Activated naive CD8-positive, alpha-beta T cell treated with anti-CD3 and anti-CD28 coated beads for 36 hours (primary cell): Measurements from ENCODE around the gene CYP39A1. TPM values are rescaled to one million over a fixed set of nuclear protein-coding genes. Genes with fewer than 3 reads are reported as not detected.

Experiments used
- DNase-seq: peaks from one replicate; pipeline ENCODE4 v3.0.0; 2021
- H3K27ac Mint-ChIP-seq: one replicate; pipeline ENCODE4 v1.8.0; 2022; ENCODE audit warnings: mild to moderate bottlenecking, moderate library complexity, mixed read lengths
- H3K27me3 Mint-ChIP-seq: one replicate; pipeline ENCODE4 v1.8.0; 2022; ENCODE audit warnings: mild to moderate bottlenecking, mixed read lengths
- H3K36me3 Mint-ChIP-seq: one replicate; pipeline ENCODE4 v1.8.0; 2021; ENCODE audit warnings: mild to moderate bottlenecking, mixed read lengths
- H3K4me1 Mint-ChIP-seq: one replicate; pipeline ENCODE4 v1.8.0; 2021; ENCODE audit warnings: mixed read lengths
- H3K4me3 Mint-ChIP-seq: one replicate; pipeline ENCODE4 v1.8.0; 2022; ENCODE audit warnings: mild to moderate bottlenecking, moderate library complexity, mixed read lengths
- H3K9me3 Mint-ChIP-seq: one replicate; pipeline ENCODE4 v1.8.0; 2022; ENCODE audit warnings: mixed read lengths
- total RNA-seq, 2 experiments: library from RNA; stranded (reverse); gene quantifications; one replicate each; pipeline ENCODE4 v1.2.3, GENCODE V29; 2021

The CYP39A1 gene
- total RNA-seq, 2 experiments from 2014 or later, result not detected

DNA sequence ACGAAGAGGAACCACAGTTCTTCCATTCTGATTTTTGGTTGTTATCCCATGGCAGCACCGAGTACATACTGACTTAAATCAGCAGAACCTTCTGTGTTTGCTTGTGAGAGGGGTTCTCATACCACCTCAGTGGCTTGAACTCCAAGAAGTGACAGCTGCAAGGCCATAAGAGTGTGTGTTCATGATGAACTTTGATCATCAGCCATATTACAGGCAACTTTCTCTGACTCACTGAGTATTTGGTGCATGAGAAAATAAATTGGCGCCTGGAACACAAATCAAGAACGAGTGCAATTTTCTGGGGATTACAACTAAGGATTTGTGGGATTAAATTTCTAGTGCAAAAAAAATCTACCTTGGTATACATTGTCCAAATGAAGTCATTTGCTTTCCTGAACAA is 68.9 kb downstream of the CYP39A1 start:
- Mint-ChIP-seq H3K4me1 (no peaks in the 10 kb centered on the region), H3K27me3 (peaks cover 15% of the 10 kb centered on the region), H3K4me3 (no peak overlapping the region), H3K36me3 (no peaks in the 10 kb centered on the region), H3K9me3 (no peaks in the 10 kb centered on the region), H3K27ac (no peak overlapping the region)
- no peak for DNase-seq

DNA sequence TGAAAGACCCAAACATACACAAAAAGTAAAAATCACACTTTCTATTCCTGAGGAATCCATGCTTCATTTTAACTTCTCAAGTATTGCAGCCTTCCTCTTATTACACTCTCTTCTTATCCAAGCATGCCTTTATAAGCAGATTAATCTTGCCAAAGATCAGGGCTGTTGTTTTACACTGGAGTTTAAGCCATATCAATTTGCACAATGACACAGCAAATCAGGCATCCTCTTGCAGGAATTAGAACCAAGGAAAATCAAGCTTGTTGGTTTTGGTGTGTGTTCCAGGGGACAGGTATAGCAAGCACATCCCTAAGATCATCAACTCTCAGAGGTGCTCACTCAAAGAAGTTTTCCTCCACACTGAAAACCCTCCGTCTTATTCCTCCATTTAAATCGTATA is 69.5 kb downstream of the CYP39A1 start:
- Mint-ChIP-seq H3K27me3 (peaks cover 10% of the 10 kb centered on the region), H3K27ac (no peak overlapping the region), H3K36me3 (no peaks in the 10 kb centered on the region), H3K4me1 (no peaks in the 10 kb centered on the region), H3K4me3 (no peak overlapping the region), H3K9me3 (no peaks in the 10 kb centered on the region)
- no peak for DNase-seq

DNA sequence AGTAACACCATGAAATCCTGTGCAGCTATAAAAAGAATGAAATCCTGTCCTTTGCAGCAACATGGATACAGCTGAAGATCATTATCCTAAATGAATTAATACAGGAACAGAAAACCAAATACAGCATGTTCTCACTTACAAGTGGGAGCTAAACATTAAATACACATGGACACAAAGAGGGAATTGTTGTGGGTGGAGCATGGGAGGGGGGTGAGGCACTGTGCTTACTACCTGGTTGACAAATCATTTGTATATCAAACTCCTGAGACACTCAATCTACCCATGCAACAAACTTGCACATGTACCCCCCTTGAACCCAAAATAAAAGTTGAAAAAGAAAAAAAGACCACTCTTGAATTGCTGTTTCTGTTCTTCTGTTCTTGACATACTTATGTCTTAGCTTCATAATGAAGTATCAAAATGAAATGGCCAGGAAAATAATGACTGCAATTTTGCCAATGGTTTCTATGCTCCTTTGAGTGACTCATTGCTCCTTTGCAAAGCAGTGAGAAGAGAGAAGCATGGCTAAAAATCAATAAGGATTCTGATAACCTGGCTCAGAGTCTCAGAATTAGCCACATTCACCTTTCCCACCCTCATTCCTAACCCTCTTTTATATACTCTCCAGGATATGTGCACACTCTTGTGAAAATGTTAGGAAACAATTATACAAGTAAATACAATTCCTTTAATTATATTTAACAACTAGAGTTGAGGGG is 71.0 kb downstream of the CYP39A1 start:
- Mint-ChIP-seq H3K27me3 (peaks cover 12% of the 10 kb centered on the region), H3K36me3 (no peaks in the 10 kb centered on the region), H3K9me3 (no peaks in the 10 kb centered on the region), H3K4me3 (no peak overlapping the region), H3K4me1 (no peaks in the 10 kb centered on the region), H3K27ac (no peak overlapping the region)
- no peak for DNase-seq

DNA sequence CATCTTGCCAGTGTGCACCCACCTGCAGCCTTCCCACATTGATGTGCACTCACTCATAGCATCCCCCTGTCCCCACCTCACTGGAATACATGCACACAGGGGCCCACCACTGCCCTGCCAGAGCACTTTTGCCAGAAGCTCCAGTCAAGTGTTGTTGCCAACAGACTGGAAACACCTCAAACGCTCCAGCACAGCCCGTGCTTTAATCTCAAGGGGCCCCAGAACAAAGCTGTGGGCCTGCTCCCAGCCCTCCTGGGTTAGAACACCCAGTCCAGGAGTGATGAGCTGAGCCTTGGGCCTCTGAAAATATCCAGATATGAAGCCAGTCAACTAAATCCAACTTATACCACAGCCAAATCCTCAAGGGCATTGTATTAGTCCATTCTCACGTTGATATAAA is 77.1 kb downstream of the CYP39A1 start:
- Mint-ChIP-seq H3K4me1 (peaks cover 7% of the 10 kb centered on the region), H3K27me3 (peaks cover 39% of the 10 kb centered on the region), H3K36me3 (no peaks in the 10 kb centered on the region), H3K27ac (no peak overlapping the region), H3K9me3 (peaks cover 10% of the 10 kb centered on the region), H3K4me3 (no peak overlapping the region)
- no peak for DNase-seq

DNA sequence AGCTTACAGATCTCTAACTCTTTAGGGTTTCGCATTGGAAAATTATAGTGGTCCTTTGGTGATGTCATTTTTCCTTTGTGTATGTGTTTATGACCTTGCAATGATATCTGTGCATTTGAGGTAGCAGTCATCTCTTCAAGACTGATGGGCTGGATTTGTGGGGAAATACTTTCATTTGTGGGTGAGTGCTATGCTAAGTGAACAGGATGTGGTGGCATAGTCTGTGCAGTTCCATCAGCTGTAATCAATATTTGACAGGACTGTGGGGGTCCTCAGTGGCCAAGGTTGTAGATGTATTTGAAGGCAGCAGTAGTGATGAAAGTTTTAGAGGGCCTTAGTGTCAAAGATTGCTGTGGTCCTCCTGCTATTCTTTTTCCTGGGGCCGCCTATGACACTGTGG is 79.5 kb downstream of the CYP39A1 start:
- Mint-ChIP-seq H3K27ac (no peak overlapping the region), H3K4me1 (peaks cover 7% of the 10 kb centered on the region), H3K36me3 (no peaks in the 10 kb centered on the region), H3K9me3 (peaks cover 10% of the 10 kb centered on the region), H3K4me3 (no peak overlapping the region), H3K27me3 (peaks cover 47% of the 10 kb centered on the region)
- peak; percentile 0 for DNase-seq

DNA sequence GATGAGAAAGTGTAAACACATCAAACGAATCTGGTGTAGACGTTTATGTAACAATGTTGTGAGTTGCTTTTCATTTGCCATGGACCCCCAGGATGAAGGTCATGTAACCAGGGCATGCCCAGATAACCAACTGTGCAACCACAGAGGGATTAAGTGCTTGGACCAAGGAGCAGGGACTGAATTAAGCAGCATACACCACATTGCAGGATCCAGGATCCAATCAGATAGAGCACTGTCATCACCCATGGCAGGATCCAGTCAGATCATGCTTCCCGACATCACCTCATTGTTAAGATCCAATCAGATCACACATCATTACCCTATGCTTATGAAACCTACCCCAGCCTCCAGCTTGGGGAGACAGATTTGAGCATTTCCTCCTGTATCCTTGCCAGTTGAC is 87.1 kb downstream of the CYP39A1 start:
- H3K4me3 Mint-ChIP-seq, result no peak overlapping the region
- no peak for DNase-seq
- H3K27ac Mint-ChIP-seq, result no peak overlapping the region
- peaks cover 19% of the 10 kb centered on the region for H3K27me3 Mint-ChIP-seq
- peaks cover 4% of the 10 kb centered on the region for H3K9me3 Mint-ChIP-seq
- no peaks in the 10 kb centered on the region for H3K36me3 Mint-ChIP-seq
- H3K4me1 Mint-ChIP-seq, result no peaks in the 10 kb centered on the region

DNA sequence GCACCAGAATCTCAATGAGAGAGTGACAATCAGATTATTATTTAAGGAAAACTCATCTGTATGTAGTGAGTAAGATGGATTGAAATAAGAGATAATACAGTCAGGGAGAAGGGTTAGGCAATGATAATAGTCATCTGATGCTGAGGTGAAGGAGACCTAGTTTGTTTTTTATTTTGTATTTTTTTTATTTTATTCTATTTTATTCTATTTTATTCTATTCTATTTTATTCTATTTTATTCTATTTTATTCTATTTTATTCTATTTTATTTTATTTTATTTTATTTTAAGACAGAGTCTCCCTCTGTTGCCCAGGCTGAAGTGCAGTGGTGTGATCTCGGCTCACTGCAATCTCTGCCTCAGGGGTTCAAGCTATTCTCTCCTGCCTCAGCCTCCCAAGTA is 88.7 kb downstream of the CYP39A1 start:
- Mint-ChIP-seq H3K4me1 (no peaks in the 10 kb centered on the region), H3K36me3 (no peaks in the 10 kb centered on the region), H3K27ac (no peak overlapping the region), H3K4me3 (no peak overlapping the region), H3K27me3 (peaks cover 15% of the 10 kb centered on the region), H3K9me3 (peaks cover 4% of the 10 kb centered on the region)
- DNase-seq, result no peak

DNA sequence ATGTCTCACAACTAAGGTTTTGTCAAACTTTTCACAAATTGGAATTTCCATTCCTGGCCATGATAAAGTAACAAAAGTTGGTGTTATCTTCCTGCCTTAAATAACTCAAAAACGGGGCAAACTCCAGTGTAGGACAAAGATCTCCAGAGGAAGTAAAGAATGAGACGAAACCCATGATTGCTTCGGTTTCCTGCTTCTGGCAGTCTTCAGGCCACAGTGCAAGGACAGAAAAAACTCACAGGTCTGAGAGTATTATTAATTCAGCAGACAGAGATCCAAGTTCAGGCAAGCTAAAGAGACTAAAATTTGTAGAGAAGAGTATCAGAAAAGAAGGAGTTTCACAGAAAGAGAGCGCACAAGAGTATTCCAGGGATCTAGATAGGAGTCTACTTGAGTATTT is 96.6 kb downstream of the CYP39A1 start:
- no peak overlapping the region for H3K27ac Mint-ChIP-seq
- H3K4me3 Mint-ChIP-seq, result no peak overlapping the region
- no peaks in the 10 kb centered on the region for H3K36me3 Mint-ChIP-seq
- peaks cover 33% of the 10 kb centered on the region for H3K27me3 Mint-ChIP-seq
- DNase-seq, result no peak
- no peaks in the 10 kb centered on the region for H3K4me1 Mint-ChIP-seq
- H3K9me3 Mint-ChIP-seq, result no peaks in the 10 kb centered on the region

DNA sequence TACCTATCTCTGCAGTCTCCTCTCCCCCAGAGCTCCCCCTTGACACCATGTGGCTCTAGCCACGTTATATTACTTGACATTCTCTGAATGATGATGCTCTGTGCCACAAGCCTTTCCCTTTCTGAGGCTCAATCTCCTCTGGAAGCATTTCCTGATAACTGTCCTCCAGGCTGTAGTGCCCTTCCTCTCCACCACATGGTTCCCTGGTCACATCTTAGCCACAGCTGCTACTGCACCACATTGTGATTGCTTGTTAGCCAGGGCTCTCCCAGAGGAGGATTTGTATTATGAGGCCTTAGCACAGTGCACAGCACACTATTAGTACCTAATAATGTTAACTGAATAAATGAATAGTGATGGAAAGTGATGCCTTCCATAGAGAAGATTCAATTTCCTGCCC is 97.5 kb downstream of the CYP39A1 start:
- no peak overlapping the region for H3K4me3 Mint-ChIP-seq
- no peak overlapping the region for H3K27ac Mint-ChIP-seq
- peaks cover 33% of the 10 kb centered on the region for H3K27me3 Mint-ChIP-seq
- no peak for DNase-seq
- no peaks in the 10 kb centered on the region for H3K36me3 Mint-ChIP-seq
- no peaks in the 10 kb centered on the region for H3K4me1 Mint-ChIP-seq
- no peaks in the 10 kb centered on the region for H3K9me3 Mint-ChIP-seq

DNA sequence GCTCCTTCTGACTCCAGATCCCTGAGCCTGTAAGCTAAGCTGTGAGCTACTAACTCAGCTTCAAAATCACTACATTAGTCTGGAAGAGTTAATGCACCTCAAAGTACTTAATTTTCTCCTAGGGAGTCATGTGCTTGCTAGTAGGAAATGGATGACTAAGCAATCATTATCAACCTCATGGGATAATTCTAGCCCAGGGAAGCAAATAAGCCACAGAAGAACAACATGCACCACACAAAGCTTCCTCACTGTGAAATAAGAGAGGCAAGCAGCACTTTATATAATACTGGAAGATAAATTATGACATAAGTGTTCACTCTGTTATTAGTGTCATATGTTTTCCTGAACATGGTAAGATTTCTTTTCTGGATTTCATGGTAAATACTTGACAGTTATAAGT is 103.5 kb downstream of the CYP39A1 start:
- H3K4me3 Mint-ChIP-seq, result no peak overlapping the region
- H3K27me3 Mint-ChIP-seq, result peaks cover 22% of the 10 kb centered on the region
- no peak for DNase-seq
- H3K36me3 Mint-ChIP-seq, result no peaks in the 10 kb centered on the region
- no peaks in the 10 kb centered on the region for H3K4me1 Mint-ChIP-seq
- no peak overlapping the region for H3K27ac Mint-ChIP-seq
- H3K9me3 Mint-ChIP-seq, result peaks cover 2% of the 10 kb centered on the region

DNA sequence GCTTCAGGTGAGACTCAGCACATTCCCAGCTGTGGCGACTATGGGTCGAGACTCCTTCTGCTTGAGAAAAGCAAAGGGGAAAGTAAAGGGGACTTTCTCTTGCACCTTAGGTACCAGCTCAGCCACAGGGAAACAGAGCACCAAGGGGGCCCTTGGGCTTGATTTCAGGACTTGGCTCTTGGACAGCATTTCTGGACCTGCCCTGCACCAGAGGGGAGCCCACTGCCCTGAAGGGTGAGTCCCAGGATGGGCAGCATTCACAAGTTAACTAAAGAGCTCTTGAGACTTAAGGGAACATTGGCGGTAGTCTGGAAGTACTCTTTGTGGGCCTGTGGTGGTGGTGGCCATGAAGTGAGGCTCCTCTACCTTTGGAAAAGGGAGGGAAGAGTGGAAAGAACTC is 111.1 kb downstream of the CYP39A1 start:
- Mint-ChIP-seq H3K27ac (no peak overlapping the region), H3K27me3 (peaks cover 49% of the 10 kb centered on the region), H3K36me3 (no peaks in the 10 kb centered on the region), H3K4me3 (no peak overlapping the region), H3K4me1 (no peaks in the 10 kb centered on the region), H3K9me3 (peaks cover 7% of the 10 kb centered on the region)
- DNase-seq, result no peak

DNA sequence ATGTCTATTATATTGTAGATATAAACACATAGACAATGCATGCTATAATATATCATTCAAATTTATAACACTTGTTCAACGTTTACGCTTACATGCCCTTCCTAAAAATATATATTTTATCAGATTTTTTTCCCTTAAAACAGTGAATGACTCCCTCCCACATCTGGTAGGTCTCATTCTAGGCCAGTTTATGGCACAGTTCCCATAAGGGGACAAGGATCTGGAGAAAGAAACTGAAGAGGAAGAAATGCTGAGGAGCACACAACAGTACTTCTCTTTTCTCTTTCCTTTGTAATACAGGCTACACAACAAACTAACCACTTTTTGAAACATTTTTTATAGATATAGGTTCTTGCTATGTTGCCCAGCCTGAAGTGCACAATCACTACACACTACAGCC is 112.8 kb downstream of the CYP39A1 start:
- Mint-ChIP-seq H3K9me3 (peaks cover 5% of the 10 kb centered on the region), H3K4me1 (no peaks in the 10 kb centered on the region), H3K36me3 (no peaks in the 10 kb centered on the region), H3K27ac (no peak overlapping the region), H3K27me3 (peaks cover 51% of the 10 kb centered on the region), H3K4me3 (no peak overlapping the region)
- no peak for DNase-seq

DNA sequence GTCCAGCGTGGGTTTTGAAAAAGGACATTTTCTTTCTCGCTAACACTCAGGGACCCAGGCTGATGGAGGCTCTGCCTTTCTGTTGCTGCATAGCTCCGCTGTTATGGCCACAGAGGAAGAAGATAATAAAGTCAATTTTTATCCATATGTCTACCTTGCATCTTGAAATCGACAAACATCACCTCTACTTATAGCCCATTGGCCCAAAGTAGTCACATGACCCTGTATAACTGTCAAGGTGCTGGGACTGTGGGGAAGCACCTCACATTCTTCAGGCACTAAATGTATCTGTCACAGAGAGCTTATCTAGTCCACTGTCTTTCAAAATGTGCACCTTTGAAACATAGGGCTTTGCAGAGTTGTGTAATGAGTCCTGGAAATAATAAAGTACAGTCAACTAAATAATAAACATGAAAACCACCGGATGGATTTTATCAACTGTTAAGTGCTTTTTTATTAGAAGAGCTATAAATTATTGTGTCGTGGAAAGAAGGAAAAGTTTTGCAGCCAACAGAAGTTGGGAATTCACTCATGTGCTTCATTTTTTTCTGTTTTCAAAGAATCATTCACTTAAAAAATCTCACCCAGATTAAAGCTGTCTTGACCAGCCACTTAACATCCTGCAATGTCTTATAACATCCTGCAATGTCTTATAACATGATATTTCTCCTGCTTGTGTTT is 113.7 kb downstream of the CYP39A1 start:
- Mint-ChIP-seq H3K36me3 (no peaks in the 10 kb centered on the region), H3K9me3 (peaks cover 5% of the 10 kb centered on the region), H3K27ac (no peak overlapping the region), H3K4me3 (no peak overlapping the region), H3K4me1 (no peaks in the 10 kb centered on the region), H3K27me3 (peaks cover 51% of the 10 kb centered on the region)
- DNase-seq, result no peak

DNA sequence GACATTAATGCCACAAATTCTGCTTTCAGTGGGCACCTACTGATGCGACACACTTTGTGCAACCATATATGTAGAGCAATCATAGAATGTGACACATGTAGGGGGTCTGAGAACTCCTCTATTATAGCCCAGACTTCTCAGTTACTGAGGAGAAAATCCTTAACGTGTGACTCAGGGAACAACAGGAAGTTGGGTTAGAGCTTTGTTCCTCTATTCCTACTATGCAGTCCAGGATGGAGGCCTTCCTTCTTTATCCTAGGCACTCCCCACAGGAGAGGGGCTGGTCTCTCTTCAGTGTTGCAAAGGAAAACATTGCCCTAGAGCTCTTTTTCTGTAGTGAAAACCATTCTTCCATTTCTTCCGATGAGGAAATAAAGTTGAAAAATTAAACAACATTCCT is 121.7 kb downstream of the CYP39A1 start:
- DNase-seq, result no peak
- no peaks in the 10 kb centered on the region for H3K36me3 Mint-ChIP-seq
- no peak overlapping the region for H3K27ac Mint-ChIP-seq
- no peaks in the 10 kb centered on the region for H3K9me3 Mint-ChIP-seq
- peaks cover 34% of the 10 kb centered on the region for H3K27me3 Mint-ChIP-seq
- H3K4me1 Mint-ChIP-seq, result no peaks in the 10 kb centered on the region
- no peak overlapping the region for H3K4me3 Mint-ChIP-seq

DNA sequence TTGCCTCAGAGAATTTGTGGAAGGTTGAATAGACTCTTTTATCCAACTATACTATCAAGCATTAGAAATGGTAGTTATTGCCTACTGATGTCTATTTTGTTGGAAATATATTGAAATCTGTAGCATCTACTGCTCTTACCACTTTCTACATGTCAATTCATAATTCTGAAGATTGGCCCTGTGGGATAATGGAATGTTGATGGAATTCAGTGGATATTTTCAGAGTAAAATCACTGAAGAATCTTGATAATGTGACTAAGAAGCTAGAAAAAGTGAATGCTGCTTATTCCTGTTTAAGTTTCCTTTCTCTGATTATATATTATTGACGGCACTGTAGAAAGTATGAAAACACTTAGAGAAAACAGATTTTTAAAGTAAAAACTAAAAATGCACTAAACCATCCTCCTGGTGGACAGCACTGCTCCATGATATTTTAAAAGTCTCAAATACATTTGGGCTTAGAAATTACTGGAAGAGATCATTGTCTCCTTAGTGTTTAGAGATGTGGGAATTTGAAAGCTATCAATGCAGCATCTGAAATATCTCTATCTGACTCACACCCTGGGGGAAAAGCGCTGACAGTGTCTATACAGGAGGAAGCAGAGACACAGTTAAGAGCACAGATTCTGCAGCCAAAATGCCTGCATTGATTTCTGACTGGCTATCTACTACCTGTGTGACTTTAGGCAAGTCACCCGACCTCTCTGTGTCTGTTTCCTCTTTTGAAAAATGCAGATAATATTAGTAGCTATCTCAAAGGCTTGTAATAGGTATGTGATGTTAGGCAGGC is 123.5 kb downstream of the CYP39A1 start:
- DNase-seq, result no peak
- H3K4me1 Mint-ChIP-seq, result no peaks in the 10 kb centered on the region
- H3K27me3 Mint-ChIP-seq, result peaks cover 37% of the 10 kb centered on the region
- no peak overlapping the region for H3K27ac Mint-ChIP-seq
- no peak overlapping the region for H3K4me3 Mint-ChIP-seq
- H3K36me3 Mint-ChIP-seq, result no peaks in the 10 kb centered on the region
- H3K9me3 Mint-ChIP-seq, result no peaks in the 10 kb centered on the region
